HG03039 (cell line): ENCODE results near the gene SDSL.

Experiments used
- ATAC-seq: cut with Tn5 transposase; IDR thresholded peaks from one replicate; pipeline ENCODE4 v1.9.1; 2021; ENCODE audit warnings: mild to moderate bottlenecking, moderate library complexity; ENCODE audit not compliant: unreplicated experiment

The SDSL gene

DNA sequence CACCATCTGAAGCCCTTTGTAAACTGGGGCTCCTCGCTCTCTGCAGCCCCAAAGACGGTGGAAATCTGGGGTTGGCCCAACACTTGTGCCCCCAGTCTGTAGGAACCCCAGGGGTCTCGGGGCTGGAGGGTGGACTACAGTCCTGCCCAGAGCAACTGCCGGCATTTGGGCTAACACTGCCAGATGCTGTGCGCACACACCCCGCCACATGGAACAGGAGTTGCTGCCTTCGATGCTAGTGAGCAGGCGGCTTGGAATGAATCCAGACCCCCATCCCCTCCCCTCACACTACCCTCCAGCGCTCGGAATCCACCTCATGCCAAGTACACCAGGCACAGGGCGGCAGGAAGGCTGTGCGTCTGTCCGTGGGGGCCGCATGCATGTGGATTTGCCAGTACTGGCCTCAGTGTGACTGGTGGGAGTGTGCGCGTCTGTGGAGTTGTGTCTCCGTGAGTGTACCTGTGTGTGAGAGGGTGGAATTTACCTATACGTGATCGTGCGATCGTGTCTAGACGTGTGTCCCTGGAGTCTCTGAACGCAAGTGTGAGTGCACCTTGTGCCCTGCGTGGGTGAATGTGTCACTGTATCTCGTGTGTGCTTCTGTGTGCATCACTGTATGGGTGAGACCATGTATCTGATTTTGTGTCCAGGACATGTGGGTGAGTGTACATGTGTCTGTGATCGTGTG is 44.4 kb downstream of the SDSL start:
- ATAC-seq, result no peak

DNA sequence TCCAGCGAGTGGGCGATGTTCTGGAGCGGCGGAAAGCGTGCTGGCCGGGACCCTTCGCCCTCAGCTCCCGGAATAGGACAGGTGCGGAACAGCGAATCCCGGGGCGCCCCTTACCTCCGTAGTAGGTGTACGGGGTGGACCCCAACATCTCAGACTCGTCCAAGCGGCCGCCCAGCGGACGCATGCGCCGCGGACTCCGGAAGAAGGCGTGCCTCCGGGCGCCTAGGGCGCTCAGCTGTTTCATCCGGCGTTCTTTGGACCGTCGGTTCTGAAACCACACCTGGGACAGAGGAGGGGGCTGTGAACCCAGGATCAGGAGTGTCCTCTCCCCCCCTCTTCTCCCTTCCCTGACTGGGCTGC is 44.9 kb downstream of the SDSL start:
- no peak for ATAC-seq

GRCh38 chr12:113467502-113468364 is 45.6 kb downstream of the SDSL start:
- ATAC-seq, result no peak

DNA sequence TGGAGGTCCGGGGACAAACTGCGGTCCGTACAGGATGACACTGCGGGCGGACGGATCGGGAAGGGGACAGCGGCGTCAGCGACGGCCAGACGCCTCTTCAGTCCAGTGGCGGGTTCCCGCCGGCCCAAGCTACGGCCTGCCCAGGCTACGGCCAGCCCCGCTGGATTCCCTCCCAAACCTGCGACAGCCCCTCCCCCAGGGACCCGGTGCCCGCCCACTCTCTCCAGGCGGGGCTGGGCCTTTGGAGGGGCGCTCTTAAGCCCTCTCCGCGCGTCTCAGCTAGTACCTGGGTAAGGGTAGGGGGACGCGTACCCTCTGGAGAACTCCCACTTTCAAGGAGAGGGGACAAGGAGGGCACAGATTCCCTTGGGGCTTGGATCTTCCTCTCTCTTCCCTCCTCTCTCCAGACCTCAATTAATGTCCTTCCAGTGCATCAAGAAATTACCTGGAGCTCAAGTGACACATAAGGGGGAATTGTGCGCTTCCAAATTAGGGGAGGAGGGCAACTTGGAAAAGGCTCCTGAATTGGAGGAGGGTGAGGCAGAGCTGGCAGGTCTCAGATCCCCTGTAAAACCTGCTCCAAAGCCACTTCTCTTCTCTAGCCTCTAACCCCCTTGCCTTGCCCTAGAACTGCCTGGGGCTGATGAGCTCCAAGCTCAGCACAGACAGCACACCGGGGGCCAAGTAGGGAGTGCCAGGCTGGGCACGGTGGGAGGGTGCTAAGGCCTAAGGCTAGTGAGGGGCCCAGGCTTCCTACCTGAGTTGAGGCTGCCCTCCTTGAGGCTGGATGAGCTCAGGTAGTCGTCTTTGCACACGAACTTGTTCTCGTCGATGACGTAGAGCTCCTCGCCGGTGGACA is 46.4 kb downstream of the SDSL start:
- ATAC-seq, result no peak

DNA sequence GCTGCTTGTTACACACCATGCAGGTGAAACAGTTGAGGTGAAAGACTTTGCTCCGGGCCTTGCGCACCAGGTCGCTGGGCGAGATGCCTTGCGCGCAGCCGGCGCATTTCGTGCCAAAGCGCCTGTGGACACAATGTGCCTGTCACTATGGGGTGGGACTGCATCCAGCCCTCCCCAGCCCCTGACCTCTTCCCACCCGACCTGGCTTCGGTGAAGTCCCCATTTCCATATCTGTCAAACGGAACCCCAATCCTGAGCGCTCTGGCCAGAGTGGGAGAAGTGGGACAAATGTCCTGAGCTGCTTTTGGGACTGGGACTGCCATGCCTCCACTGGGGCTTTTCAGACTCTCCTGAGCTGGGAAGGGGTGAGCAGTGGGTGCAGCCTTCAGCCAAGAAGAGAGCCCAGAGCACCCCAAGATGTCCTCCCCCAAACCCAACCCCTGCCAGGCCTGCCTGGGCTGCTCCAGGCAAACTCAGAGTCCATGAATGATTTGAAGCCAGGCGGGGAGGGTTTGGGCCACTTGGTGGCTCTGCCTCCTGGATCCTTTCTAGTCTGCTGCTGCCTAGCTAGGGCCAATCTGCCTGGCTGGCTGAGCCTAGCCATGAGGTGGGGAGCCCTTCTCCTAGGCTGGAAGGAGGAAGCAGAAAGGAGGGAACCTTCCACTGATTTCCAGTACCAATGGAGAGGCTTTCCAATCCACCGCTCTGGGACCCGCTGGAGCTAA is 47.2 kb downstream of the SDSL start:
- no peak for ATAC-seq

- ATAC-seq, result no peak
Measured at GRCh38 chr12:113469949-113470743, 48.0 kb downstream of the SDSL start.

GRCh38 chr12:113470871-113471618 is 48.9 kb downstream of the SDSL start:
- ATAC-seq, result no peak

- ATAC-seq, result no peak
Measured at GRCh38 chr12:113471619-113472171, 49.5 kb downstream of the SDSL start, which contains the start of gene LHX5. Gene LHX5 (minus strand): TSS chr12:113471871. CDS start chr12:113471498, 373 bp downstream.

- ATAC-seq, result no peak
Measured at GRCh38 chr12:113472191-113473121, 50.3 kb downstream of the SDSL start.

DNA sequence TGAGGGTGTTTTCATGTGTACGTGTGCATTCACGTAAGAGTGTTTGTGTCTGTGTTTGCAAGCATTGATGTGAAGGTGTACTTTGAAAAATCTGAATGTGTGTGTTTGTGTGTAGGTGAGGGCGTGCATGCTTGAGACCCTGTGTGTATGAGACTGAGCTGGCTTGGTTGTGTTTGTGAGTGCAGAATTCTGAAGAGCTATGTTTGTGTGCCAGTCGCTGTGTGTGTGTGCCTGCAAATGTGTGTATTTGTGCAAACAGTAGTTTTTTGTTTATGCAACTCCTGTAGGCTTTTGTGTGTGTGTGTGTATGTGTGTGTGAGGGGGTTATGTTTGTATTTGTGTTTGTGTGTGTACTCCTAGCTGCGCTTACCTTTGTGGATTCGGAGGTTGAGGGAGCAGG is 51.2 kb downstream of the SDSL start:
- ATAC-seq, result no peak

DNA sequence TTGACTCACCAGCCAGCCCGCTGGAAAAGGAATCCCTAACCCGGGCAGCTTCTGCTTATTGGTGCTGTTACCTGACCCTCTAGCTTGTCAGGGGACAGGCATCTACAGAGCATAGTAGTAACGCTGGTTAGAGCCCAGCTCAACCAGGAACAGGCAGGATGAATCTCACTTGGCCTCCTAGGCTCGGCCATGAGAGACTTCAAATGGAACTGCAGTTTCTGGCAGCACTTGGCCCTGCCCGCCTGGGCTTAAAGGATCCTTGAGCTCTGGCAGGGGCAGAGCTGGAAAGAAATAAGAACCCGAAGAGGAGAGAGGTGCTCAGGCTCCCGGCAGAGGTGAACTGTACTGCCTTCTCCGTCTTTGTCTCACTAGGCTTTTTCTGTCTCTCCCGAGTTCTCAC is 51.8 kb downstream of the SDSL start:
- ATAC-seq, result no peak

DNA sequence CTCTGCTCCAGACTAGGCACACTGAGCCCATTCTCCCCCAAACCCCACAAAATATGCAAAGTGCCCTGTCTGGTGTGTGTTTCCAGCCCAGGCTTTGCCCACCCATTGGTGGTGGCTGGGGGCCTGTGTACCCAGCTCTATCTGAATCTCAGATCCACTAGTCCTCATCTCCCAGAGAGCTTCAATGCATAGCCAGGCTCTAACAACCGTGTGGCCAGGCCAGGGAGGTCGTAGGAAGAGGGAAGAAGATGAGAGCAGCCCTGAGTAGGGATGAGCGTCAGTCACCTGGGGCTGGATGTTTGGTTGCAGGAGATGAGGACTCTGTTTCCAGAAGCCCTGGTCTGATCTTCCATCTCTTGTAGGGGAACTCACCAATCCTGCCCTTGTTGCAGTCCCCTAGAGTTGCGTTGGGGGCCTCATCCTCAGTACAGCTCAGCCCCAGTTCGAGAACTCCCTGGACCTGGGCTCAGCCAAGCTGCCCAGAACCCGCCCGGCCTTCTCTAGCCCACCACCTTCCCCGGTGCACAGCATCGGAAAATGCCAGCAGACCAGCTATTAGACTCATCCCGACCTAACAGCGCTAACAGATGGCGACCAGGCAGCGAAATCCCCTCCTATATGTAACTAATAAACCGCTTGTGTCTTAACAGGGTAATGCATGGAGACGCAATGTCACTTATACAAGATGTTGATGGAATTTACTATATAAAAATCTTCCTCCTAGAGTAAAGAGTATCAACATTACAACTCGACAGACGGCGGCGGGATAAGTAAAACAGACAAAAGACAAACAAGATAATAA is 52.7 kb downstream of the SDSL start:
- no peak for ATAC-seq

DNA sequence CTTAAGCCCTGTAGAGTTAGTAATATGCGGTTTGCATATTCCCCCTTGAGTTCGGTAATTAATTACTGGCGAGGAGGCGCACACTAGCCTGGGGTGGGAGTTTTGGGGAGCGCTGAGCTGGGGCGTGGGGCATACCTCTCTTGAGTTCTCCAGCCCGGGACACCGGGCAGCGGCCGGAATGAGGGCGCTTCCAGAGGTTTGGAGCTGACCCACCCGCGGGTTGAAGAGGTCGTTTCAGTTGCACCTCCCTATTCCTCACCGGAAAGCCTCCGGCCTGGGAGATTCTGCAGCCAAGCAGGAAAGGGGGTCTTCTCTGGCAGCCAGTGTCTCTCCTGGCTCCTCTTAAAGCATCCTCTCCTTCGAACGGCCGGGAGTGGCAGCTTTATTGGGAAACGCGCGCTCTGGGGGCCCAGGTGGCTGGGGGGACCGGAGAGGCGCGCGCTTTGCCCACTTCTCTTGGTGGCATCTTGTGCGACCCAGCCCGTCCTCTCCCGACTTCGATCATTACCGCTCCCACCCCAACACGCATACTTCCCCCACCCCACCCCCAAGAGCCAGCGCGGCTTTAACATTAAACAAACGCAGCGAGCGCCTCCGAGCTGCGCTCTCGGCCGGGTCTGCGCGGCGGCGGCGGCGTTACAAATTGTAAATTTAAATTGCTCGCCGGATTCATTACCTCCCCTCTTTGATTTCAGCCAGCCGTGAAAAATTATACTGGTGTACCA is 53.4 kb downstream of the SDSL start:
- ATAC-seq, result no peak

GRCh38 chr12:113476176-113476986 is 54.2 kb downstream of the SDSL start:
- ATAC-seq, result no peak

- no peak for ATAC-seq
Measured at GRCh38 chr12:113477171-113477841, 55.1 kb downstream of the SDSL start.
